ENCODE data around the gene PAX3. TPM values are rescaled to one million over a fixed set of nuclear protein-coding genes. Genes with fewer than 3 reads are reported as not detected.

The PAX3 gene
- total RNA-seq, 6 donors from 2014 or later = 1.0 TPM; not detected in 5

- Histone ChIP-seq H3K9me3 (no peaks in the 10 kb centered on the region), H3K4me1 (no peaks in the 10 kb centered on the region), H3K4me3 (no peak overlapping the region), H3K27me3 (no peaks in the 10 kb centered on the region), H3K27ac (no peak overlapping the region), H3K36me3 (no peaks in the 10 kb centered on the region)
- TF ChIP-seq POLR2AphosphoS5 (IDR thresholded peaks at IDR 0.05) = no peak
- no peak for TF ChIP-seq POLR2A (IDR thresholded peaks at IDR 0.05)
- no peak for TF ChIP-seq CTCF (IDR thresholded peaks at IDR 0.05)
- TF ChIP-seq EP300 (IDR thresholded peaks at IDR 0.05) = no peak
- ATAC-seq (ENCODE audit: low FRiP score in 2 of 2) (no peak), DNase-seq (no peak)
- 40 to 41% methylated on average over 1 of the region's 1 CpG for WGBS, 2 donors
Observed at GRCh38 chr2:222250313-222250712, 48.5 kb downstream of the PAX3 start.

GRCh38 chr2:222249444-222249843, 49.4 kb downstream of the PAX3 start:
- Histone ChIP-seq H3K36me3 (no peaks in the 10 kb centered on the region), H3K4me3 (no peak overlapping the region), H3K9me3 (no peaks in the 10 kb centered on the region), H3K4me1 (no peaks in the 10 kb centered on the region), H3K27me3 (no peaks in the 10 kb centered on the region), H3K27ac (no peak overlapping the region)
- no peak for TF ChIP-seq POLR2A (IDR thresholded peaks at IDR 0.05)
- no peak for TF ChIP-seq EP300 (IDR thresholded peaks at IDR 0.05)
- TF ChIP-seq POLR2AphosphoS5 (IDR thresholded peaks at IDR 0.05) = no peak
- TF ChIP-seq CTCF (IDR thresholded peaks at IDR 0.05) = no peak
- ATAC-seq (ENCODE audit: low FRiP score in 2 of 2) (no peak), DNase-seq (no peak)
- 77 to 85% methylated on average over 5 of the region's 5 CpGs for WGBS, 2 donors

GRCh38 chr2:222248818-222249217, 50.0 kb downstream of the PAX3 start:
- Histone ChIP-seq H3K27ac (no peak overlapping the region), H3K36me3 (no peaks in the 10 kb centered on the region), H3K4me1 (no peaks in the 10 kb centered on the region), H3K9me3 (no peaks in the 10 kb centered on the region), H3K27me3 (no peaks in the 10 kb centered on the region), H3K4me3 (no peak overlapping the region)
- no peak for TF ChIP-seq CTCF (IDR thresholded peaks at IDR 0.05)
- ATAC-seq (ENCODE audit: low FRiP score in 2 of 2) (no peak), DNase-seq (no peak)
- 83 to 86% methylated on average over 1 of the region's 1 CpG for WGBS, 2 donors

- no peaks in the 10 kb centered on the region for H3K4me1 ChIP-seq
- no peaks in the 10 kb centered on the region for H3K9me3 ChIP-seq
- H3K27me3 ChIP-seq = no peaks in the 10 kb centered on the region
- WGBS, 2 donors = 61% methylated on average over 2 of the region's 2 CpGs
- TF ChIP-seq EP300 (IDR thresholded peaks at IDR 0.05) (no peak), POLR2AphosphoS5 (IDR thresholded peaks at IDR 0.05) (no peak), POLR2A (IDR thresholded peaks at IDR 0.05) (no peak), CTCF (IDR thresholded peaks at IDR 0.05) (no peak)
- ATAC-seq (ENCODE audit: low FRiP score in 2 of 2) (no peak), DNase-seq (no peak)
- no peak overlapping the region for H3K4me3 ChIP-seq
- H3K27ac ChIP-seq = no peak overlapping the region
- no peaks in the 10 kb centered on the region for H3K36me3 ChIP-seq
Observed at GRCh38 chr2:222248256-222248655, 50.5 kb downstream of the PAX3 start.

- TF ChIP-seq EP300 (IDR thresholded peaks at IDR 0.05) (no peak), POLR2A (IDR thresholded peaks at IDR 0.05) (no peak)
- no peak for ATAC-seq (ENCODE audit: low FRiP score in 2 of 2)
Observed at GRCh38 chr2:222242532-222242931, 56.3 kb downstream of the PAX3 start.

More at GRCh38 chr2:222242532-222242931, 56.3 kb downstream of the PAX3 start:
- no peak for DNase-seq
- peaks cover 0 to 6% (median 3%) of the 10 kb centered on the region in 4 donors for H3K27me3 ChIP-seq
- H3K36me3 ChIP-seq = no peaks in the 10 kb centered on the region
- H3K4me3 ChIP-seq = no peak overlapping the region
- H3K9me3 ChIP-seq = no peaks in the 10 kb centered on the region
- no peaks in the 10 kb centered on the region for H3K4me1 ChIP-seq
- no peak overlapping the region for H3K27ac ChIP-seq

All from upper lobe of left lung (tissue), 6 donors.